NCI-H510A treated with DMSO at 0.1 percent for 48 hours (cell line): ENCODE measurements around the gene SKP1.

ENCODE experiments used
- DNase-seq: peaks from one replicate; lab custom pipeline; 2025; lab: John Stamatoyannopoulos, UW

Gene SKP1

GRCh38 chr5:134113902-134114875 is 62.6 kb downstream of the SKP1 start, which contains the start of gene TCF7:
TSS of gene TCF7 (plus strand) at chr5:134114681. CDS start at chr5:134114907, 226 bp downstream.
- peak; percentile 46 for DNase-seq

- DNase-seq = no peak
Measured at GRCh38 chr5:134113363-134113889, 63.3 kb downstream of the SKP1 start.

- no peak for DNase-seq
Measured at GRCh38 chr5:134112726-134113362, 63.9 kb downstream of the SKP1 start.

GRCh38 chr5:134111741-134112647 is 64.8 kb downstream of the SKP1 start:
- no peak for DNase-seq

- DNase-seq = peak; percentile 17
Measured at GRCh38 chr5:134110382-134110781, 66.4 kb downstream of the SKP1 start.

GRCh38 chr5:134107779-134108178 is 69.0 kb downstream of the SKP1 start:
- DNase-seq = no peak

GRCh38 chr5:134106991-134107701 is 69.6 kb downstream of the SKP1 start:
- no peak for DNase-seq

GRCh38 chr5:134103998-134104654 is 72.6 kb downstream of the SKP1 start:
- DNase-seq = no peak

GRCh38 chr5:134103397-134103796 is 73.4 kb downstream of the SKP1 start:
- no peak for DNase-seq

GRCh38 chr5:134101686-134102439 is 74.9 kb downstream of the SKP1 start:
- no peak for DNase-seq

- no peak for DNase-seq
Measured at GRCh38 chr5:134100283-134101091, 76.3 kb downstream of the SKP1 start.

- DNase-seq = no peak
Measured at GRCh38 chr5:134099939-134100282, 76.8 kb downstream of the SKP1 start.

- DNase-seq = no peak
Measured at GRCh38 chr5:134099288-134099872, 77.4 kb downstream of the SKP1 start.
